Fibroblast of skin of right biceps (primary cell): ENCODE measurements around the gene MAVS.
A peak's percentile ranks its signal among the peaks of the same experiment; 100 is the strongest.
"Not testable (repeated sequence)": the region's sequence is repeated elsewhere in the genome, so short reads cannot be mapped to it uniquely, and the experiment has no call there.

Source experiments
- DNase-seq: peaks from one replicate; pipeline ENCODE4 v3.0.0-alpha.2; 2013

Gene MAVS

DNA sequence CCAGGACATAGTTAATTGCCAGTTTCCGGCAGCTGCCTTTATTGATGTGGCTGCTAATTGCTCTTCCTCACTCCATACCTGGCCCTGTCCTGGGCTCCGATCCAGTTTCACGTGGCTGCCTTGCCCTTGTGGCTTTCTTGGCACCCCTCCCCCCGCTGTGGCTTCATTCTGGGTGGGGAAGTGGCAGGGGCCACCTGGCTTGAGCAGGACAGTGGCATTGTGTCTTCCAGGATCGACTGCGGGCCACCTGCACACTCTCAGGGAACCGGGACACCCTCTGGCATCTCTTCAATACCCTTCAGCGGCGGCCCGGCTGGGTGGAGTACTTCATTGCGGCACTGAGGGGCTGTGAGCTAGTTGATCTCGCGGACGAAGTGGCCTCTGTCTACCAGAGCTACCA is 10.8 kb downstream of the MAVS start:
- no peak for DNase-seq

DNA sequence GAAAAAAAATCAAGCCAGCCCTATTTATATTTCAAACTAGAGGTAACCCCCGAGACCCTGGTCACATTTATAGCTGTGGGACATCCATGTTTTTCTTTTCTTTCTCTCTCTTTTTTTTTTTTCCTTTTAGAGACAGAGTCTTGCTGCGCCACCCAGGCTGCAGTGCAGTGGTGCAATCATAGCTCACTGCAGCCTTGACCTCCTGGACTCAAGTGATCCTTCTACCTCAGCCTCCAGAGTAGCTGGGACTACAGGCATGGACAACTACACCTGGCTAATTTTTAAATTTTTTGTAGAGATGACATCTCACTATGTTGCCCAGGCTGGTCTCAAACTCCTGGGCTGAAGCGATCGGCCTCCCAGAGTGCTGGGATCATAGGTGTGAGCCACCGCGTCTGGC is 12.1 kb downstream of the MAVS start:
- DNase-seq, result no peak

DNA sequence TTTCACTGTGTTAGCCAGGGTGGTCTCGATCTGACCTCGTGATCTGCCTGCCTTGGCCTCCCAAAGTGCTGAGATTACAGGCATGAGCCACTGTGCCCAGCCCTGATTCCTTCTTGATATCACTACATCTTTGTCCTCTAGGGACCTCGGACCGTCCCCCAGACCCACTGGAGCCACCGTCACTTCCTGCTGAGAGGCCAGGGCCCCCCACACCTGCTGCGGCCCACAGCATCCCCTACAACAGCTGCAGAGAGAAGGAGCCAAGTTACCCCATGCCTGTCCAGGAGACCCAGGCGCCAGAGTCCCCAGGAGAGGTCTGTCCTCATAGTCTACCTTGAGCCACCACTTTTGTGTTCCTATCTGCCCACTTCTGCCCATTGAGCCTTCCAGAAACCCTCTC is 14.6 kb downstream of the MAVS start:
- DNase-seq, result no peak

DNA sequence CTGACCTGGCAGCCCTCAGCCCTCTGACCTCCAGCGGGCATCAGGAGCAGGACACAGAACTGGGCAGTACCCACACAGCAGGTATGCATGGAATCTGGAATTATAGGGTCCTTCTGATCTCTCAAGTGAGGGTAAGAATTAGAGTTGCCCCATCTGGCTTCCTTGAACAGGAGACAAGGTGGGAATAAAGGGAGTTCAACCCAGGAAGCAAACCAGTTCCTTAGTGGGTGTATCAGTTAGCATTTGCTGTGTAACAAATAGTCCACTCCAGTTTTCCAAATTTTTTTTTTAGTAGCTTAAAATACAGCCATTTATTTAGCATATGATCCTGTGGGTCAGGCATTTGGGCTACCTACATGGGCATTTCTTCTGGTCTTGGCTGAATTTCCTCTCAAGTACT is 15.7 kb downstream of the MAVS start:
- DNase-seq, result no peak

DNA sequence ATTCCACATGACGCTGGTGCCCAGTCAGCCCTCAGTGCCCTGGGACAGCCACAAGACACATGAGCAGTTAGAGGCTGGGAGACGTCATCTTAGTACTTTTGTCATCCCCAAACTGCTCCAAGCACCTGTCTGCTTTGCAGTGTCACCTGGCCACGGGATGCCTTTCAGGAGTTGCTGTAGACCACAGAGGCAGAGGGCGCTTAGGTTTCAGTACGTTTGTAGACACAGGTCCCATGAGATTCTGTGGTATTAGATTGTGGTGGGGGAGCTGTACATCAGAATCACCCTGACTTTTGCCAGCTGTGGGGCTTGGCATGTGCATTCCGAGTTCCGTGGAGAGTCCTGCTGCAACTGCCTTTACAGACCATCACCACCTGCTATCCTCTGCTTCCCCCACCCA is 16.7 kb downstream of the MAVS start:
- no peak for DNase-seq

DNA sequence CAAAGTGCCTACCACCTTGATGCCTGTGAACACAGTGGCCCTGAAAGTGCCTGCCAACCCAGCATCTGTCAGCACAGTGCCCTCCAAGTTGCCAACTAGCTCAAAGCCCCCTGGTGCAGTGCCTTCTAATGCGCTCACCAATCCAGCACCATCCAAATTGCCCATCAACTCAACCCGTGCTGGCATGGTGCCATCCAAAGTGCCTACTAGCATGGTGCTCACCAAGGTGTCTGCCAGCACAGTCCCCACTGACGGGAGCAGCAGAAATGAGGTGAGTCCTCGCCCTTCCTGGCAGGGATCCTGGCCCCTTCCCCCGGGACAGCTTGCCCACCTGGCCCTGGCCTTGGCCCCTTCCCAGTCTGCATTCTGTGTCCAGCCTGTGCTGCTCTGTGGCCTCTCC is 17.9 kb downstream of the MAVS start:
- no peak for DNase-seq

DNA sequence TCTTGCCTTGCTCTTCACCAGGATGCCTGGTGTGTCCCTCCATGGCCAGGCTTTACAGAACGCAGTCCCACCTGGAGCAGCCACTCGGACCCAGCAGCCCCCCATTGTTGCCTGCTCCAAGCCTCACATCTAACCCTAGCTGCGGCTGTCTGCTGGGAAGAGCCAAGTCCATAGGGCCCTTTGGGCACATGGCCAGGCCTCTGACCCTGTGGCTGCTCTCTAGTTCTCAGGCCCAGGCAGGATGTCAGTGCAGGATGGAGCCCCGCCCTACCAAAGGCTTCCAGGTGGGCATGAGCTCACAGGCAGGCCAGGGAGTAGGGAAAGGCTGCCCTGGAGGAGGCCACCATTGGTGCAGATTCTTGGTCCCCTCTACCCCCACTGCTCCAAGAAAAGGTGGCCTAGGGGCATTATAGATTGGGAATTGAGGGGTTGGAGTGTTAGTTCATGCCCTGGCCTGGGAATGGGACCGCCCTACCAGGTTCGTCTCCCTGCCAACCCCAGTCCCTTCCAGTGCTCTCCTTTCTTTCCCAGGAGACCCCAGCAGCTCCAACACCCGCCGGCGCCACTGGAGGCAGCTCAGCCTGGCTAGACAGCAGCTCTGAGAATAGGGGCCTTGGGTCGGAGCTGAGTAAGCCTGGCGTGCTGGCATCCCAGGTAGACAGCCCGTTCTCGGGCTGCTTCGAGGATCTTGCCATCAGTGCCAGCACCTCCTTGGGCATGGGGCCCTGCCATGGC is 18.7 kb downstream of the MAVS start:
- DNase-seq, result no peak

DNA sequence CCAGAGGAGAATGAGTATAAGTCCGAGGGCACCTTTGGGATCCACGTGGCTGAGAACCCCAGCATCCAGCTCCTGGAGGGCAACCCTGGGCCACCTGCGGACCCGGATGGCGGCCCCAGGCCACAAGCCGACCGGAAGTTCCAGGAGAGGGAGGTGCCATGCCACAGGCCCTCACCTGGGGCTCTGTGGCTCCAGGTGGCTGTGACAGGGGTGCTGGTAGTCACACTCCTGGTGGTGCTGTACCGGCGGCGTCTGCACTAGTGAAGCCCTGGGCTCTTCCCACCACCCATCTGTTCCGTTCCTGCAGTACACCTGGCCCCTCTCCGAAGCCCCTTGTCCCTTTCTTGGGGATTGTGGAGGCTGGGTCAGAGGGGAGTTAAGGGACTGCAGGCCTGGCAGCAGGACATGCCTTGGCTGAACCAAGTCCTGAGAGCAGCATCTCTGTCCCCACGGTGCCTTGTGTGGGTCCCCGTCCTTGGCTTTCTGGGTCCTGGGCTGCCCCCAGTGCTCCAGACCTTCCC is 19.3 kb downstream of the MAVS start:
- no peak for DNase-seq

DNA sequence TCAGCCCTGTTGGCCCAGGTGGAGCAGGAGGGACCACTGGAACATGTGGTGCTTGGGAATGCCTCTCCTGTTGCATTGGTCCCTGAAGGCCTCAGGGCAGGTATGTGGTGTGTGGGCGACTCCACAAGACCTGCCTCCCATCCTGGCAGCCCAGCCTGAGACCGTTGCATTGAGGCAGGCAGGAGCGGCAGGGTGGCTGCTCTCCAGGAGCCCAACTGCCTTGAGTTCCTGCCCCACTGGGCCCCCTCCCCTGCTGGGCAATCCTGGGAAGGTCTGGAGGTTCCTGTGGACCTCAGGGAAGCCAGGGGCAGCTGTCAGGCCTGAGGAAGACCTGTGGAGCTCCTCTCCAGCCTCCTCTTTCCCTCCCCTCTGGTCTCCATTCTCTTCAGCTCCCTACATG is 19.8 kb downstream of the MAVS start:
- DNase-seq, result no peak

DNA sequence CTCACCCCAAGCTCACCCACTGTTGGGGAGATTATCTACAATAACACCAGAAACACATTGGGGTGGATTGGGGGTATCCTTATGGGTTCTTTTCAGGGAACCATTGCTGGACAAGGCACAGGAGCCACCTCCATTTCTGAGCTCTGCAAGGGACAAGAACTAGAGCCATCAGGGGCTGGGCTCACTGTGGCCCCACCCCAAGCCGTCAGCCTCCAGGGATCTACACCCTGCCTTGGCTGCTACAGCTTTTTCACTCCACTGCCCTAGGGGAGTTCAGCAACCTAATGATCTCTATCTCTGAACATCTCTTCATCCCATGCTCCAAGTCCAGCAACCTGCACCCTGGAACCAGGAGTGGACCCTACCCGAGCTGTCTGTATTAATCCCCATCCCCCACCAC is 21.2 kb downstream of the MAVS start:
- DNase-seq, result no peak

DNA sequence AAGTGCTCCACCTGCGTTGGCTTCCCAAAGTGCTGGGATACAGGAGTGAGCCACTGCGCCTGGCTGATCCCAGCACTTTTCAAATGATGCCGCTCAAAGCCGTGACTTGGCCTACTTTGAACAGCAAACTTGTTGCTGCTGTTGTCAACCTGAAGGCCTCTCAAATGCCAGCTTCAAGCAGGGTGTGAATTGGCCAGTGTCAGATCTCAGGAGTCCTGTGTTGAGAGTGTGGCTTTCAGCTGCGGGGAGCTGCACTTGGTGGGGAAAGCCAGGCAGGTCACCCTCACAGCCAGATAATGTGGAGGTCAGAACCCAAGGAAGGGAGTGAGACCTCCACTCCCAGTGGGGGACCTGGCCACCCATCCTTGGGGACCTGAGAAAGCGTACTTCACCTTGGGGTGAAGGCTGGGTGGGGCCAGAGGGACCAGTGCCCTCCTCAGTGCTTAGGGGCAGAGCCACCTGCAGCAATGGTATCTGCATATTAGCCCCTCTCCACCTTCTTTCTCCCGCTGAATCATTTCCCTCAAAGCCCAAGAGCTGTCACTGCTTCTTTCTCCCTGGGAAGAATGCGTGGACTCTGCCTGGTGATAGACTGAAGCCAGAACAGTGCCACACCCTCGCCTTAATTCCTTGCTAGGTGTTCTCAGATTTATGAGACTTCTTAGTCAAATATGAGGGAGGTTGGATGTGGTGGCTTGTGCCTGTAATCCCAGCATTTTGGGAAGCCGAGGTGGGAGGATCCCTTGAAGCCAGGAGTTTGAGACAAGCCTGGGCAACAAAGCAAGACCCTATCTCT is 23.4 kb downstream of the MAVS start:
- DNase-seq, result no peak

DNA sequence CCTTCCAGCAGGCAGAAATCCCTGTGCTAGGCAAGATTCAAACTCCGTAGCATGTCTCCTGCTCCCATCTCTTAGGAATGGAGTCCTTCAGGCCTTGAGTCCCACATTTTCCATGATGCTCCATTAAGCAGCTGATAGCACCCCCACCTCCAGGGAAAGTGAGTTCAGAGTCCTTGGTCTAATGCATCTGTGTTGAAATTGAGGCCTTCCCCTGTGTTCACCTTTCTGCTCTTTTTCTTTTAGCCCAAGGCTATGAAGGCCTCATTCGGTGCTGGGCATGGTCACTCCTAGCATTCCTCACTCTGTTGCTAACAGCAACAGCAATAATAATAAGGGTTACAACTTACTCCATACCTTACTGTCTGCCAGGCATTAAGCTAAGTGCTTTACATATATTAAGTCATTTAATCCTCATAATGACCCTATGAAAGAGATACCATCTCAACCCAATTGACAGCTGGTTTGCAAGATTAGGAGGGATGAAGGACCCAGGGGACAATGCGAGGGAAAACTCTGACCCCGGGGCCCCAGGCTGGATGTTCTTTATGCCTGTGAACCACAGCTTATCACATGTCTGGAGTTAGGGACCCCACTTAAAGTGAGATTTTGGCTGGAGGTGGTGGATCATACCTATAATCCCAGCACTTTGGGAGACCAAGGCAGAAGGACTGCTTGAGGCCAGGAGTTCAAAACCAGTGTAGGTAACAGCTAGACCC is 25.1 kb downstream of the MAVS start:
- DNase-seq, result no peak

DNA sequence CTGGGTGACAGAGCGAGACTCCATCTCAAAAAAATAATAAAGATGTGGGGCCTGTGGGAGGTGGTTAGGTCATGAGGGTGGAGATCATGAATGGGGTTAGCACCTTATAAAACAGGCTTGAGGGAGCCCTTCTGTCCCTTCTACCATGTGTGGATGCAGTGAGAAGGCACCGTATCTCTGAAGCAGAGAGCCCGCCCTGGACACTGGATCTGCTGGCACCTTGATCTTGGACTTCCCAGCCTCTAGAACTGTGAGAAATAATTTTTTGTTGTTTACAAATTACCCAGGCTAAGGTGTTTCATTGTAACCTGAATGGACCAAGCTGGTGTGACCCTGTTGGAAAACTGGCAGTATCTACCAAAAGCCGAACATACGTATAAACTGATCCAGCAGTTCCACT is 26.9 kb downstream of the MAVS start:
- DNase-seq, result no peak

DNA sequence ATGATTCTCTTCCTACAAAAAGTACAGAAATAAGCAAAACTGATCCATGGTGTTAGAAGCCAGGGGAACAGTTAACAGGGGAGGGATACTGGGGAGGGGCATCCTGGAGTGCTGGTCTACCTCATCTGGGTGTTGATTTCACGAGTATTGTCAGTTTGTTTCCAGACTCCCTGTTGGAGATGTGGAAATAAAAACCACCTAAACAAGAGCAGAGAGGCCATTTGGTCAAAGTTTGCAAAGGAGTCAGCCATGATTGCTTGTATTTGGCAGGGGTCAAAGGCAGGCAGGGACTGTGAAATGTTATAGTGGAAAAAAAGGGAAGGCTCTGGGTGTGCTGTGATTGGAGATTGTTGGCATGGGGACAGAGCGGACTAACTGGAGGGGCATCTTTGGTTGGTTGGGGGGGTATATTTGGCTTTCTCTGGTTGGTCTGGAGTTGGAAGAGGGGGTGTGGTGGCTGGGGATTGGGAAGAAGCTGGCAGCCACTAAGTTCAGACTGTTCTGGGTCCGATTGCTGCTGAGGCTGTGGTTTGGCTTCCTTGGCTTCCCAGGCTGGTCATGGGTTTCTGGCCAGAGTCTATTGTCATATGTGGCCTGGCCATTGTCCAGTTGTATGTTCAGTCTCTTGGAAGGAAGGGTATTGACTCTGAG is 27.7 kb downstream of the MAVS start:
- DNase-seq, result no peak

DNA sequence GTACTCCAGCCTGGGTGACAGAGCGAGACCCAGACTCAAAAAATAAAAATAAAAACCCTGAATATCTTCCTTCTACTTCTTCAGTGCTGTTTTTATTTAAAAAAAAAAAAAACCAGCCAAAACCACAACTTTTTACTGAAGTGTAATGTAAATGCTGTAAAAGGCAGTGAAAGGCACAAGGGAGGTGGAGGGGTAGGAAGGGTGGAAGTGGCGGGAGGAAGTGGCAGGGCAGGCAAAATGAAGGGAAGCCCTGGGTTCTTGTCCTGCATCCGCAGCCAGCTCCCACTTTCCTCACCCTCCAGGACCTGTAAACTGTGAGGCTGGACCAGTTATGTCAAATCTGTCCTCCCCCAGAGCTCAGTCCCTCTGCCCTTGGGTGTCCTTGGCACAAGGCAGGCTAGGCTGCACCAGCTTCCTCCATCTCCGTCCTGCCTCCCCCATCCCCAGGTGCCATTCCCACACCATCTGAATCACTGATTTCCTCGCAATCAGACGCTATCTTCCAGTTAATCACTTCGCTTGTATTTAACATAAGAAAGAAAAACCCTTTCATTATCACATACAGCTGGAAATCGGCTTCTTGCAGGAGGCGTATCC is 28.8 kb downstream of the MAVS start:
- DNase-seq, result no peak

DNA sequence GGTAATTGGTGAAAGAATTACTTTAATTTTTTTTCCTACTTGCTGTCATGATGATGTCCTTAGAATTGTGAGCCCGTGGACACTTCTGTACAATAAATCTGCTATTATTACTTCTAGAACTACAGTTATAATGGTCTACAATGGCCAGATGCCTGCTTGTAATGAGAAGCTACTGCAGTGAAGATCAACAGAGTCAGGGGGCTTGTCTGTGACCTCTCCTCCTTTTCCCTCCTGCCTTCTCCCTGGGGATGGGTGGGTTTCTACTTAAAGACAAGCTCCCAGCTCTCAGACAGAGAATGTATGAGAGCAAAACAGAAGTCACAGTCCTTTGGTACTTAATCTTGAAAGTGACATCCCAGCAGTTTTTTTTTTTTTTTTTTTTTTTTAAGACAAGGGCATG is 29.4 kb downstream of the MAVS start:
- DNase-seq, result no peak

DNA sequence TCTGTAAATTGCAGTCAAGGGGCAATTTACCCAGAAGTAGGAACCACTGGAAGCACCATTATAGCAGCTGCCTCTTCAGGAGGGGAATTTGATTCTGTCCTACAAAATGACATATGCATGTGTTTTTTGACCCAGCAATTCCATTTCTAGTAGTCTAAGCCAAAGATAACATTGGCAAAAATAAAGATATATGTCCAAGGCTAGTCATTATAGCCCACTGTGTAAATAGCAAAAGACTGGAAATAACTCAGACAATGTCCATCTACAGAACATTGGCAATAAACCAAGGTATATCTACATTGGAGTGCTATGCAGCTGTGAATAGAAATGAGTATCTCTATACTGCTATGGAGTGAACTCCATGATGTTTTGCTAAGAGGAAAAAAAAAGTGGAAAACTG is 30.0 kb downstream of the MAVS start:
- no peak for DNase-seq

DNA sequence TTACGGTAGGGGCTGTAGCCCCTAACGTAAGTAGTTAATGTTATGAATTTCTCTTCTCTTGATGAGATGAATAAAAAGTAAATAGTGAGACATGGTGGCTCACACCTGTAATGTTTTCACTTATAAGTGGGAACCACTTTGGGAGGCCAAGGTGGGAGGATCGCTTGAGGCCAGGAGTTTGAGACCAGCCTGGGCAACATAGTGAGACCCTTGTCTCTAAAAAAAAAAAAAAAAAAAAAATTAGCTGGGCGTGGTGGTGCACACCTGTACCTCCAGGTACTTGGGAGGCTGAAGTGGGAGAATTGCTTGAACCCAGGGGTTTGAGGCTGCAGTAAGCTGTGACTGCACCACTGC is 32.3 kb downstream of the MAVS start:
- DNase-seq, result not testable (repeated sequence)

DNA sequence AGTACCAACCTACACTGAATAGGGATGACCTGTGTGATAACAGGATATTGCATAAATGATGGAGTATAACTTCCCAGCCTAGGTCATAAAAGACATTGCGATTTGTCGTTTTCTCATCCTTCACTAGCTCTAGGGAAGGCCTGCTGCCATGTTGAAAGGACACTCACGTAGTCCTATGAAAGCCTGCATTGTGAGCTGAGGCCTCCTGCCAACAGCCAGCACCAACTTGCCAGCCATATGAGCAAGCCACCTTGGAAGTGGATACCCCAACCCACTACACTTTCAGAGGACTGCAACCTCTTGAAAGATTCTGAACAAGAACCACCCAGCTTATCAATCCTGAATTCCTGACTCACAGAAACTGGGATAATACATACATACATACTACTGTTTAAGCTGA is 39.1 kb downstream of the MAVS start:
- no peak for DNase-seq

DNA sequence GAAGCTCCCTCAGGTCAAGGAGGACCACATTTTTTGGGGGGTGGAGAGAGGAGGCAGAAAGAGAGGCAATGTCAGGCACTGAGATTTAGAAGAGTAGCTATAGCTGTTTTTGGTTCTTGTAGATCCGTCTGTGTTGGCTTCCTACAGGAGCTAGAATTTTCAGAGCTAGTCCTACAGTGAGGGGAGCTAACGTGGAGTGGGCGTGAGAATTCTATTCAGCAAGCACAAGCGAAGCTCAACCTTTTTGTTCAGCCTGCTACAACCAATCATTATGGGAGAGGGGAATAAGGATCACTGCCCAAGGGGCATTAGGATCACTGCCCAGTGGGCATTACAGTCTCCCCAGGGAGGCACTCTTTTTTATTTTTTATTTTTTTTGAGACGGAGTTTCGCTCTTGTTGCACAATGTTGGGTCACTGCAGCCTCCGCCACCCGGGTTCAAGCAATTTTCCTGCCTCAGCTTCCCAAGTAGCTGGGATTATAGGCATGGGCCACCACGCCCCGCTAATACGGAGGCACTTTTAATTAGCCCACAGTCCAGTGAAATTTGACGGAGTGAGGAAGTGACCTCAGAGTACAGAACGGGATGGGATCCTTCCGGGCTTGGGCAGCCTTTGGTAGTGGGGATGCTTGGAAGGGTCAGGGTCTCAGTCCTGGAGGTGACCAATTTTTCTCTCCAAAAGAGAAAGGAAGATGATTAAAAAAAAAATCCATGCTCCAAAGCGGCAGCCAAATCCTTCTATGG is 41.4 kb downstream of the MAVS start:
- DNase-seq, result no peak

DNA sequence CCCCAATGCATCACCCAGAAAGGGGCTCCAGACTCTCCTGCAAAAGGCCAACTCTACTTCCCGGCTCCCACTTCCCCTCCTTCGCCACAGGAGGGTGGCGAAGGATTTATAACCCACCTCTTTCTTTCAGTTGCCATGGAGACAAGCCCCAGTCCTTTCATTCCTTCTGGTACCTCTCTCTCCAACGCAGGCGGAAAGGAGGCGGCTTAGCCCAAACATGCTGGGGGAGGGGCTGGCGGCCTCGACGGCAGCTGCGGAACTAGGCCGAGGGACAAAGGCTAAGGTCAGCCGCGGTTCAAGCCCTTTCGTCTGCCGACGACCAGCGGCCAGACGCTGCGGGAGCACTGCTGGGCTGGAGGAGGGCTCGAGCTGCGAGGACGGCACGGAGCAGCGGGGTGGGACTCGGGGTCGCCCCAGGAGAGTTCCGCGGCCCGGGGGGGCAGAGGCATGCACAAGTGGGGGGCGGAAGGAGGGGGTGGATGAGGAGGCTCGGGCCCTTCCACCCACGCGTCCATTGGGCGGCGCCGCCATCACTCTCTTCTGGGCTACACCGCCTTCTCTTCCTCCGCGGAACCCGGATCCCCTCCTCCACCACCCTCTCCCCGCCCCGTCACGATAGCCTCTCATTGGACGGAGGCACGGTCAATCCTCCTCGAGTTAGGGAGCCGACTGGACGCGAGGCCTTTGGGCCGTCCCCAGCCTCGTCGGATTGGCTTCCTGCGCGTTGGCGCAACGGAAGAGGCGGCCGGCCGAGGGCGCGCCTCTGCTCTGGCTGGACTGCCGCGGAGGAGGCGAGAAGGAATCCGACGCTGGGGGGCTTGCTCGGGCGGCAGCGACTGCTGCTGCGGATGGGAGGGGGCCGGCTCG is 42.2 kb downstream of the MAVS start, which contains the start of gene PANK2:
PANK2 (plus strand) TSS at position 766 of the 867 bp plus-strand sequence.
- DNase-seq, result peak; percentile 100
